A673 (cell line): Measurements from ENCODE around the gene RLF. TPM values are rescaled to one million over a fixed set of nuclear protein-coding genes. Genes with fewer than 3 reads are reported as not detected.

ENCODE experiments used
- BruUV-seq: library from RNA; stranded (reverse); fragments of 400-500 nt; replicated peaks from 2 replicates; lab custom pipeline; 2021; lab: Mats Ljungman, UMichigan
- CTCF ChIA-PET: fragments of 300-600 bp; sonication (Branson Sonifier 250); formaldehyde crosslinking; loops from one replicate; lab custom pipeline; 2022; ENCODE audit warnings: antibody characterized with exemption; lab: Charles Lee
- POLR2A ChIA-PET: fragments of 300-600 bp; sonication (Branson Sonifier 250); formaldehyde crosslinking; loops from one replicate; lab custom pipeline; 2022; ENCODE audit warnings: antibody characterized with exemption; ENCODE audit not compliant: low non-redundant PET; lab: Charles Lee
- DNase-seq: peaks from one replicate; pipeline ENCODE4 v3.0.0-alpha.2; 2015; ENCODE audit warnings: low spot score
- H3K27ac ChIP-seq: fragments of 200-600 bp; sonication (generic); 2 replicates; pipeline ENCODE4 v1.5.1; 2016; ENCODE audit warnings: mixed run types, low read depth, mild to moderate bottlenecking, mixed read lengths, antibody characterized with exemption, low read length; ENCODE audit not compliant: poor library complexity, severe bottlenecking
- H3K27me3 ChIP-seq: fragments of 200-600 bp; sonication (generic); replicated peaks from 2 replicates; pipeline ENCODE4 v1.6.1; 2017; ENCODE audit warnings: mixed run types, low read depth, mild to moderate bottlenecking, mixed read lengths, antibody characterized with exemption, low read length; ENCODE audit not compliant: insufficient read depth, poor library complexity
- H3K36me3 ChIP-seq: fragments of 200-600 bp; sonication (generic); 2 replicates; pipeline ENCODE4 v1.6.1; 2016; ENCODE audit warnings: mixed run types, mild to moderate bottlenecking, mixed read lengths, antibody characterized with exemption, low read length; ENCODE audit not compliant: insufficient read depth, poor library complexity, severe bottlenecking
- H3K4me1 ChIP-seq: fragments of 200-600 bp; sonication (generic); 2 replicates; pipeline ENCODE4 v1.6.1; 2017; ENCODE audit warnings: mixed run types, mild to moderate bottlenecking, mixed read lengths, antibody characterized with exemption, low read length; ENCODE audit not compliant: insufficient read depth, poor library complexity, severe bottlenecking
- H3K4me3 ChIP-seq: fragments of 200-600 bp; sonication (generic); 2 replicates; pipeline ENCODE4 v1.5.1; 2016; ENCODE audit warnings: low read depth, mixed run types, mild to moderate bottlenecking, mixed read lengths, low read length; ENCODE audit not compliant: poor library complexity, severe bottlenecking
- H3K9me3 ChIP-seq: fragments of 200-600 bp; sonication (generic); 2 replicates; pipeline ENCODE4 v1.6.1; 2016; ENCODE audit warnings: mixed run types, low read depth, mild to moderate bottlenecking, mixed read lengths, antibody characterized with exemption, low read length; ENCODE audit not compliant: poor library complexity, severe bottlenecking
- CTCF ChIP-seq: fragments of 300-800, 200-600 bp; sonication (generic); conservative IDR thresholded peaks from 2 replicates; pipeline ENCODE4 v1.5.1; 2017; ENCODE audit warnings: low read depth, mild to moderate bottlenecking, antibody characterized with exemption, low read length, moderate library complexity, mixed read lengths
- EZH2 ChIP-seq: fragments of 200-600 bp; sonication (generic); IDR thresholded peaks from 2 replicates; pipeline ENCODE4 v1.6.1; 2017; ENCODE audit warnings: borderline replicate concordance, low read depth, mild to moderate bottlenecking, mixed read lengths, antibody characterized with exemption, low read length; ENCODE audit not compliant: poor library complexity, severe bottlenecking
- intact Hi-C: fragments of 100-400 bp; cut with micrococcal nuclease; formaldehyde crosslinking; loops from one replicate; pipeline ENCODE4 v1.10.0; 2022; ENCODE audit not compliant: unreplicated experiment
- total RNA-seq: library from RNA; stranded (reverse); gene quantifications from 2 replicates; pipeline ENCODE4 v1.2.3, GENCODE V29; 2021

Gene RLF
- total RNA-seq, 1 experiment from 2014 or later, result 18.1 TPM

- no peaks in the 10 kb centered on the region for H3K4me1 ChIP-seq
- H3K9me3 ChIP-seq, result no peaks in the 10 kb centered on the region
- TF ChIP-seq CTCF (0 out of 2 replicates have a peak, but pooled peaks have one; percentile 19), EZH2 (no peak)
- H3K27me3 ChIP-seq, result no peaks in the 10 kb centered on the region
- CTCF ChIA-PET, result interaction anchor here (0.5 to 0.6 kb wide), 2 partner anchors 11 to 125 kb away, joined by 3 to 11 read pairs; no protein-coding TSS in a partner anchor
- no peak overlapping the region for H3K4me3 ChIP-seq
- H3K36me3 ChIP-seq, result peaks cover 6% of the 10 kb centered on the region
- intact Hi-C loops, result no loop called here
- H3K27ac ChIP-seq, result no peak overlapping the region
- BruUV-seq, result no TSS peak
- POLR2A ChIA-PET, result no interaction called here
- DNase-seq, result no peak
Measured at GRCh38 chr1:40197656-40198055, 36.5 kb downstream of the RLF start.

GRCh38 chr1:40199126-40199525 lies 37.9 kb downstream of the RLF start:
- intact Hi-C loops, result no loop called here
- CTCF ChIA-PET, result no interaction called here
- no peaks in the 10 kb centered on the region for H3K9me3 ChIP-seq
- no peak overlapping the region for H3K4me3 ChIP-seq
- POLR2A ChIA-PET, result no interaction called here
- TF ChIP-seq EZH2 (no peak), CTCF (no peak)
- no TSS peak for BruUV-seq
- DNase-seq, result no peak
- H3K4me1 ChIP-seq, result no peaks in the 10 kb centered on the region
- no peaks in the 10 kb centered on the region for H3K27me3 ChIP-seq
- no peak overlapping the region for H3K27ac ChIP-seq
- H3K36me3 ChIP-seq, result peaks cover 4% of the 10 kb centered on the region

GRCh38 chr1:40204856-40205255 lies 43.7 kb downstream of the RLF start:
- H3K4me1 ChIP-seq, result no peaks in the 10 kb centered on the region
- POLR2A ChIA-PET, result interaction anchor here (0.7 kb wide), 1 partner anchor 15 kb away, joined by 14 read pairs; no protein-coding TSS in a partner anchor
- H3K27me3 ChIP-seq, result no peaks in the 10 kb centered on the region
- intact Hi-C loops, result no loop called here
- H3K36me3 ChIP-seq, result peaks cover 13% of the 10 kb centered on the region
- BruUV-seq, result no TSS peak
- TF ChIP-seq EZH2 (no peak), CTCF (no peak)
- H3K4me3 ChIP-seq, result no peak overlapping the region
- no peak overlapping the region for H3K27ac ChIP-seq
- no peak for DNase-seq
- CTCF ChIA-PET, result no interaction called here
- no peaks in the 10 kb centered on the region for H3K9me3 ChIP-seq
